Neuronal stem cell (in vitro differentiated cells): ENCODE results near the gene GNA14.

Experiments used
- DNase-seq: peaks from one replicate; pipeline ENCODE4 v3.0.0-alpha.2; 2013; ENCODE audit warnings: low spot score
- H2AFZ ChIP-seq: one replicate; pipeline ENCODE4 v1.6.1; 2013; ENCODE audit warnings: mild to moderate bottlenecking, low read length, inconsistent platforms
- H2AK5ac ChIP-seq: 2 replicates; pipeline ENCODE4 v1.6.1; 2013; ENCODE audit warnings: low read depth, mild to moderate bottlenecking, inconsistent platforms, low read length, moderate library complexity, mixed read lengths
- H2BK120ac ChIP-seq: 2 replicates; pipeline ENCODE4 v1.6.1; 2013; ENCODE audit warnings: low read depth, mild to moderate bottlenecking, inconsistent platforms, low read length, moderate library complexity, mixed read lengths
- H2BK12ac ChIP-seq: one replicate; pipeline ENCODE4 v1.6.1; 2013; ENCODE audit warnings: low read length, inconsistent platforms
- H2BK15ac ChIP-seq: 2 replicates; pipeline ENCODE4 v1.6.1; 2013; ENCODE audit warnings: mild to moderate bottlenecking, low read length, inconsistent platforms, mixed read lengths
- H2BK5ac ChIP-seq: one replicate; pipeline ENCODE4 v1.6.1; 2013; ENCODE audit warnings: inconsistent platforms, mild to moderate bottlenecking, low read length, moderate library complexity
- H3K14ac ChIP-seq: one replicate; pipeline ENCODE4 v1.6.1; 2013; ENCODE audit warnings: low read length, inconsistent platforms
- H3K18ac ChIP-seq: 2 replicates; pipeline ENCODE4 v1.6.1; 2013; ENCODE audit warnings: low read length, inconsistent platforms
- H3K23ac ChIP-seq: 2 replicates; pipeline ENCODE4 v1.6.1; 2013; ENCODE audit warnings: low read depth, mild to moderate bottlenecking, mixed read lengths, low read length, inconsistent platforms; ENCODE audit not compliant: poor library complexity
- H3K27ac ChIP-seq: replicated peaks from 3 replicates; pipeline ENCODE4 v1.5.1; 2013; ENCODE audit warnings: low read length, inconsistent platforms
- H3K27me3 ChIP-seq, 3 experiments: 2 replicates each; pipeline ENCODE4 v1.6.1; 2013; ENCODE audit warnings: low read length in 3 of 3, mild to moderate bottlenecking in 2 of 3, inconsistent platforms in 1 of 3, low read depth in 1 of 3, mixed read lengths in 1 of 3, moderate library complexity in 1 of 3; ENCODE audit not compliant: control insufficient read depth in 3 of 3, insufficient read depth in 3 of 3
- H3K36me3 ChIP-seq, 2 donors: replicated peaks in 1 of 2; 2 replicates each; pipeline ENCODE4 v1.6.1; 2013; ENCODE audit warnings: low read length in 2 of 2; ENCODE audit not compliant: control insufficient read depth in 2 of 2, insufficient read depth in 2 of 2
- H3K4ac ChIP-seq: 2 replicates; pipeline ENCODE4 v1.6.1; 2013; ENCODE audit warnings: inconsistent platforms, mild to moderate bottlenecking, low read length, moderate library complexity
- H3K4me1 ChIP-seq, 2 donors: 1 replicate in 1 of 2; 2 replicates in 1 of 2; pipeline ENCODE4 v1.6.1; 2013; ENCODE audit warnings: low read length in 2 of 2, low read depth in 1 of 2; ENCODE audit not compliant: control insufficient read depth in 2 of 2, insufficient read depth in 1 of 2
- H3K4me2 ChIP-seq: one replicate; pipeline ENCODE4 v1.6.1; 2013; ENCODE audit warnings: mild to moderate bottlenecking, low read length, inconsistent platforms; ENCODE audit not compliant: insufficient read depth, poor library complexity, severe bottlenecking
- H3K4me3 ChIP-seq, 2 donors: 2 replicates each; pipeline ENCODE4 v1.5.1; 2013; ENCODE audit warnings: low read length in 2 of 2, mild to moderate bottlenecking in 2 of 2, inconsistent platforms in 1 of 2, moderate library complexity in 1 of 2
- H3K79me1 ChIP-seq: one replicate; pipeline ENCODE4 v1.6.1; 2013; ENCODE audit warnings: low read depth, mild to moderate bottlenecking, inconsistent platforms, low read length, moderate library complexity
- H3K9ac ChIP-seq: one replicate; pipeline ENCODE4 v1.6.1; 2013; ENCODE audit warnings: mild to moderate bottlenecking, low read depth, low read length, inconsistent platforms; ENCODE audit not compliant: poor library complexity
- H3K9me3 ChIP-seq, 2 donors: replicated peaks in 1 of 2; 2 replicates each; pipeline versions ENCODE3 to v1.6.1; 2013; ENCODE audit warnings: low read length in 2 of 2, mild to moderate bottlenecking in 2 of 2, inconsistent platforms in 1 of 2, low read depth in 1 of 2, mixed read lengths in 1 of 2, moderate library complexity in 1 of 2; ENCODE audit not compliant: control insufficient read depth in 2 of 2, insufficient read depth in 1 of 2
- H4K8ac ChIP-seq: one replicate; pipeline ENCODE4 v1.6.1; 2013; ENCODE audit warnings: low read depth, mild to moderate bottlenecking, inconsistent platforms, low read length, moderate library complexity
- H4K91ac ChIP-seq: one replicate; pipeline ENCODE4 v1.6.1; 2013; ENCODE audit warnings: low read length, low read depth, mild to moderate bottlenecking, inconsistent platforms; ENCODE audit not compliant: poor library complexity
- WGBS, 2 donors: extraction: QIAGEN DNeasy Blood & Tissue Kit; methylation state at CpG; one replicate each; pipeline ENCODE4 v1.1.7; 2013; ENCODE audit warnings: missing lambda C conversion rate in 2 of 2, mixed read lengths in 1 of 2; ENCODE audit not compliant: insufficient read length in 2 of 2, insufficient replicate concordance in 1 of 2; ENCODE audit errors: extremely low coverage in 2 of 2; 5-methylcytosine and 5-hydroxymethylcytosine counted together

The GNA14 gene

DNA sequence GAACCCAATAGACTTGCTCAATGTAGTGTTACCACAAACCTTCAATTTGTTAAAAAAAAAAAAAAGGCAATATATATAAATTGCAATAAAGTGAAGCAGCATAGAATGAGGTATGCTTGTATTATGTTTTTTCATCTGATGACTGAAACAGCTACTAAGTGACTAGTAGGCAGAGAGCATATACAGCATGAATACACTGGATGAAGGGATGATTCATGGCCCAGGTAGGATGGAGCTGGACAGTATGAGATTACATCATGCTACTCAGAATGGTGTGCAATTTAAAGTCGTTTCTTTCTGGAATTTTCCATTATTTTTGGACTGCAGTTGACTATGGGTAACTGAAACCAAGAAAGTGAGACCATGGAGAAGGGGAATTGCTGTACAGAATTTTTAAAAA lies 161.2 kb downstream of the GNA14 start:
- H3K79me1 ChIP-seq, result no peaks in the 10 kb centered on the region
- H3K9me3 ChIP-seq, result no peaks in the 10 kb centered on the region
- no CpG with 5 or more reads among the region's 1 CpG for WGBS, 2 donors
- no peak overlapping the region for H2BK120ac ChIP-seq
- H3K9ac ChIP-seq, result no peak overlapping the region
- no peak overlapping the region for H3K23ac ChIP-seq
- no peak overlapping the region for H3K4me2 ChIP-seq
- H3K4ac ChIP-seq, result no peak overlapping the region
- H3K4me3 ChIP-seq, result no peak overlapping the region
- H3K27me3 ChIP-seq, result no peaks in the 10 kb centered on the region
- H3K36me3 ChIP-seq, result no peaks in the 10 kb centered on the region
- no peak overlapping the region for H2BK5ac ChIP-seq
- H4K91ac ChIP-seq, result no peak overlapping the region
- no peak overlapping the region for H3K18ac ChIP-seq
- H3K4me1 ChIP-seq, result no peaks in the 10 kb centered on the region
- no peak overlapping the region for H2BK15ac ChIP-seq
- H2AK5ac ChIP-seq, result no peak overlapping the region
- no peak for DNase-seq
- H2AFZ ChIP-seq, result no peak overlapping the region
- H2BK12ac ChIP-seq, result no peak overlapping the region
- no peak overlapping the region for H3K27ac ChIP-seq
- H4K8ac ChIP-seq, result no peak overlapping the region
- no peak overlapping the region for H3K14ac ChIP-seq

DNA sequence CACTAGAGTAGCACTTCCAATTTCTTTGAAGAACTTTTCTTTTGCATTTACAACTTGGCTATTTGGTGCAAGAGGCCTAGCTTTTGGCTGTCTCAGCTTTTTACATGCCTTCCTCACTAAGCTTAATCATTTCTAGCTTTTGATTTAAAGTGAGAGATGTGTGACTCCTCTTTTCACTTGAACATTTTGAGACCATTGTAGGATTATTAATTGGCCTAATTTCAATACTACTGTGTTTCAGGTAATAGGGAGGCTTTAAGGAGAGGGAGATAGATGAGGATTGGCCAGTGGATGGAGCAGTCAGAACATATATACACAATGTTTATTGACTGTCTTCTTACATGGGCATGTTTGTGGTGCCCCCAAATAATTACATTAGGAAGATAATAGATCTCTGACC lies 161.7 kb downstream of the GNA14 start:
- Histone ChIP-seq H3K9ac (no peak overlapping the region), H3K27me3 (no peaks in the 10 kb centered on the region), H3K4me3 (no peak overlapping the region), H2BK15ac (no peak overlapping the region), H3K14ac (no peak overlapping the region), H4K8ac (no peak overlapping the region), H4K91ac (no peak overlapping the region), H3K18ac (no peak overlapping the region), H3K9me3 (no peaks in the 10 kb centered on the region), H2AK5ac (no peak overlapping the region), H3K4ac (no peak overlapping the region), H3K4me2 (no peak overlapping the region), H3K23ac (no peak overlapping the region), H3K36me3 (no peaks in the 10 kb centered on the region), H3K79me1 (no peaks in the 10 kb centered on the region), H2BK120ac (no peak overlapping the region), H2BK12ac (no peak overlapping the region), H3K4me1 (no peaks in the 10 kb centered on the region), H3K27ac (no peak overlapping the region), H2AFZ (no peak overlapping the region), H2BK5ac (no peak overlapping the region)
- no peak for DNase-seq

DNA sequence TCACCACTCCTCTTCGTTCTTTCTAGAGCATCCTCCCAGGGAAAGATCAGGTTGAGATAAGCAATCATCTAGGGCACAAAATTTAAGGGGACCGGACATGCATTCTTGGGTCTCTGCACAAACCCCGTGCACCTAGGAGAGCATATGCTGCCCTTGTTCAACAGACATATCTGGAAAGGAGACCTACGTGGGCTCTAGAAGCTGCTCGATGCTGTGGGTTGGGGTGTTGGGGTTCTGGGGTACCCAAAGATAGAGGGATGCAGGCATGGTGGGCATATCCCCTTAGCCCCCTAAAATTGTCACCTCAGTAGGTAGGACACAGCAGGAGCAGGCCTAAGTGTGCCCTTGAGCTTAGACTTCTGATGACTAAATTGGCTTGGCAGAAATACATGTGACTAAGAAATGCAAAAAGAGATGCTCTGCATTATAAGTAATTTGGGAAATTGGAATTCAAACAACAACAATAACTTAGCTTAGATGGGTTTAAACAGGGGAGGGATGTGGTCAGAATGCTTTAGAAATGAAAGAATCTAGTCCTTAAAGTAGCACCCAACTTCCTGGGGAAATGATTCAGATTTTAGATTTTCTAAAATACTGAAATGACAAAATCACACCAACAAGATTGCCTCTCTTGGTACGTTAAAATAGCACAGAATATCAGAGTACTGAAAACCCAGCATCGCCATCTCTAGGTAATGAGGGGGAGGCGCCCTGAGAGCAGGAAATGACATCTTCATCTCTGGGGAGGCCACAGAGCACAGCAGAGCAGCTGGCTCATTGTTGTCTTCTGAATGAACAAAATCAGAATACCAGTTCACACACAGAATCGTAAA lies 172.3 kb downstream of the GNA14 start:
- Histone ChIP-seq H2BK12ac (no peak overlapping the region), H3K23ac (no peak overlapping the region), H2BK15ac (no peak overlapping the region), H3K27me3 (no peaks in the 10 kb centered on the region), H4K8ac (no peak overlapping the region), H3K4ac (no peak overlapping the region), H3K27ac (no peak overlapping the region), H2BK5ac (no peak overlapping the region), H3K9ac (no peak overlapping the region), H3K4me3 (no peak overlapping the region), H3K18ac (no peak overlapping the region), H4K91ac (no peak overlapping the region), H3K36me3 (no peaks in the 10 kb centered on the region), H2AFZ (peak overlapping the region; percentile 58), H2AK5ac (no peak overlapping the region), H3K4me1 (peaks cover 0 to 2% of the 10 kb centered on the region in 2 donors), H3K9me3 (no peaks in the 10 kb centered on the region), H3K14ac (no peak overlapping the region), H3K79me1 (no peaks in the 10 kb centered on the region), H3K4me2 (no peak overlapping the region), H2BK120ac (no peak overlapping the region)
- no peak for DNase-seq
- no CpG with 5 or more reads among the region's 9 CpGs for WGBS, 2 donors

DNA sequence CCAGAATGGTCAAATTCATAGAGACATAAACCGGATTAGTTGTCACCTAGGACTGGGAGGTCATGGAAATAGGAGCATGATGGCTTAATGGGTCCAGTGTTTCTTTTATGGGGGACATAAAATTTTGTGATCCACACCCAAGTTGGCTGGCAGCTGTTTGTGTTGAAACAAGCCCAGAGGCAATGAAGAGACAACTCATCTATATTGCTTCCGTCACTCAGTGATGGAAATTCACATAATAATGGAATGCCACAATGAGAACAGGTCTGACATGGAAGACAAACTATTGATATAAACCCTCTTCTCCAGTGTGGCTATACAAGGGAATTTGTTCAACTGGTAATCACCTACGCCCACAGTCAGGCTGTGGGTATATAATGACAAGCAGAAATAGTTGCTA lies 173.2 kb downstream of the GNA14 start:
- Histone ChIP-seq H2BK15ac (no peak overlapping the region), H2BK12ac (no peak overlapping the region), H3K9ac (no peak overlapping the region), H3K14ac (no peak overlapping the region), H4K8ac (no peak overlapping the region), H3K18ac (no peak overlapping the region), H3K79me1 (no peaks in the 10 kb centered on the region), H2AFZ (no peak overlapping the region), H3K27ac (no peak overlapping the region), H3K36me3 (no peaks in the 10 kb centered on the region), H3K4me3 (no peak overlapping the region), H2AK5ac (no peak overlapping the region), H2BK5ac (no peak overlapping the region), H3K4me1 (peaks cover 0 to 2% of the 10 kb centered on the region in 2 donors), H4K91ac (no peak overlapping the region), H3K23ac (no peak overlapping the region), H2BK120ac (no peak overlapping the region), H3K4me2 (no peak overlapping the region), H3K27me3 (no peaks in the 10 kb centered on the region), H3K9me3 (no peaks in the 10 kb centered on the region), H3K4ac (no peak overlapping the region)
- WGBS, 2 donors, result no CpG with 5 or more reads among the region's 3 CpGs
- no peak for DNase-seq
